ENCODE results near the gene RNF8.
"Not testable (repeated sequence)": the region's sequence is repeated elsewhere in the genome, so short reads cannot be mapped to it uniquely, and the experiment has no call there.

The RNF8 gene

GRCh38 chr6:37401658-37402057 is 47.9 kb downstream of the RNF8 start:
- DNase-seq: not testable (repeated sequence)

- DNase-seq: no peak
Observed at GRCh38 chr6:37406726-37407341, 53.1 kb downstream of the RNF8 start.

- no peak for DNase-seq
Observed at GRCh38 chr6:37407948-37408347, 54.2 kb downstream of the RNF8 start.

GRCh38 chr6:37409501-37409900 is 55.7 kb downstream of the RNF8 start:
- DNase-seq: no peak

GRCh38 chr6:37417393-37417792 is 63.6 kb downstream of the RNF8 start:
- no peak for DNase-seq

- DNase-seq: no peak
Observed at GRCh38 chr6:37418722-37419121, 64.9 kb downstream of the RNF8 start.

- DNase-seq: no peak
Observed at GRCh38 chr6:37426058-37426944, 72.5 kb downstream of the RNF8 start.

GRCh38 chr6:37426945-37427510 is 73.2 kb downstream of the RNF8 start:
- no peak for DNase-seq

GRCh38 chr6:37429352-37429750 is 75.6 kb downstream of the RNF8 start:
- DNase-seq: no peak

GRCh38 chr6:37432590-37432915 is 78.8 kb downstream of the RNF8 start:
- DNase-seq: no peak

- peak; percentile 98 for DNase-seq
Observed at GRCh38 chr6:37432916-37433656, 79.3 kb downstream of the RNF8 start, which contains the start of gene CMTR1. Gene CMTR1, plus strand, starts transcription at chr6:37433221. Its CDS starts 2,409 bp downstream, at chr6:37435630.

GRCh38 chr6:37433657-37434271 is 80.0 kb downstream of the RNF8 start:
- DNase-seq: peak; percentile 18

GRCh38 chr6:37435373-37435772 is 81.6 kb downstream of the RNF8 start:
- no peak for DNase-seq

- no peak for DNase-seq
Observed at GRCh38 chr6:37435816-37436215, 82.0 kb downstream of the RNF8 start.

- no peak for DNase-seq
Observed at GRCh38 chr6:37438930-37439329, 85.1 kb downstream of the RNF8 start.

- DNase-seq: no peak
Observed at GRCh38 chr6:37441651-37442050, 87.9 kb downstream of the RNF8 start.

- no peak for DNase-seq
Observed at GRCh38 chr6:37442416-37443215, 88.8 kb downstream of the RNF8 start.

GRCh38 chr6:37443216-37443542 is 89.4 kb downstream of the RNF8 start:
- DNase-seq: not testable (repeated sequence)

Data from activated CD8-positive, alpha-beta memory T cell treated with anti-CD3 and anti-CD28 coated beads, Interleukin-2, amount 50 U/mL, for 4 hours (primary cell).